ENCODE data around the gene PPP1R15B.
"Not testable (repeated sequence)": the region's sequence is repeated elsewhere in the genome, so short reads cannot be mapped to it uniquely, and the experiment has no call there.

Gene PPP1R15B

DNA sequence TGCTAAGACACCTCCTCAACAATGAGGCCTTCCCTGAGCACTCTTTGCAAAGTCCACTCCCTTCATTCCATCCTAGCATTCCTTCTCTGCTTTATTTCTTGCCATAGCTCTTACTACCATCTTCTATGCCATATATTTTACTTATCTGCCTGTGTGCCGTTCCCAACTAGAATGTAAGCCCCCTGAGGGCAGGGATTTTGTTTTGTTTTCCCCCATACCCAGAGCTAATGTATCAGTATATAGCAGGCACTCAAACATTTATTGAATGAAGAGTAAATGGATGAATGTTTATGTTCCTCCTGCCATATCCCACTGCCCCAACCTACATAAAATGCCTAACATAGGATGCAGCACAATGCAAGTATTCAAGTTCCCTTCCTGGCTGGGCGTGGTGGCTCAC, 14.9 kb upstream of the PPP1R15B start:
- TF ChIP-seq, protein P1, sequence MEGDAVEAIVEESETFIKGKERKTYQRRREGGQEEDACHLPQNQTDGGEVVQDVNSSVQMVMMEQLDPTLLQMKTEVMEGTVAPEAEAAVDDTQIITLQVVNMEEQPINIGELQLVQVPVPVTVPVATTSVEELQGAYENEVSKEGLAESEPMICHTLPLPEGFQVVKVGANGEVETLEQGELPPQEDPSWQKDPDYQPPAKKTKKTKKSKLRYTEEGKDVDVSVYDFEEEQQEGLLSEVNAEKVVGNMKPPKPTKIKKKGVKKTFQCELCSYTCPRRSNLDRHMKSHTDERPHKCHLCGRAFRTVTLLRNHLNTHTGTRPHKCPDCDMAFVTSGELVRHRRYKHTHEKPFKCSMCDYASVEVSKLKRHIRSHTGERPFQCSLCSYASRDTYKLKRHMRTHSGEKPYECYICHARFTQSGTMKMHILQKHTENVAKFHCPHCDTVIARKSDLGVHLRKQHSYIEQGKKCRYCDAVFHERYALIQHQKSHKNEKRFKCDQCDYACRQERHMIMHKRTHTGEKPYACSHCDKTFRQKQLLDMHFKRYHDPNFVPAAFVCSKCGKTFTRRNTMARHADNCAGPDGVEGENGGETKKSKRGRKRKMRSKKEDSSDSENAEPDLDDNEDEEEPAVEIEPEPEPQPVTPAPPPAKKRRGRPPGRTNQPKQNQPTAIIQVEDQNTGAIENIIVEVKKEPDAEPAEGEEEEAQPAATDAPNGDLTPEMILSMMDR (IDR thresholded peaks at IDR 0.05; ENCODE audit: low read depth, low read length) = no peak
- no peak overlapping the region for H3K4me3 ChIP-seq (ENCODE audit: low read depth, low read length)

DNA sequence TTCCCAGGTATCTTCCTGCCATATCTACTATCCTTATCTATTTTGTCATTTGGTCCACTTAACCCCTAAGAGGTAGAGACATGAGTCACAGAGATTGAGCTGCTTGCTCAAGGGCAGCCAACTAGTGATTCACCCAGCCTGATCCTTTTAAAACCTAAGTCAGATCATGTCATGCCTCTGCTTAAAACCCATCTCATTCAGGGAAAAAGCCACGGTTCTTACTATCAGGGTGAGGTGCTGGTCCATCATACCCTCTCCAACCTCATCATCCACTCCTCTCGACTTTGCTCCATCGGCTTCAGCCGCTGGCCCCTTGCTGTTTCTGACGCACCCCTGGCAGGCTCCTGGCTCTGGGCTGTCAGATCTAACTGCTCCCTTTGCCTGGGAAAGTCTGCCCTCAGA, 14.4 kb upstream of the PPP1R15B start:
- H3K4me3 ChIP-seq (ENCODE audit: low read depth, low read length) = no peak overlapping the region
- TF ChIP-seq, protein P1 (IDR thresholded peaks at IDR 0.05; ENCODE audit: low read depth, low read length) = no peak

DNA sequence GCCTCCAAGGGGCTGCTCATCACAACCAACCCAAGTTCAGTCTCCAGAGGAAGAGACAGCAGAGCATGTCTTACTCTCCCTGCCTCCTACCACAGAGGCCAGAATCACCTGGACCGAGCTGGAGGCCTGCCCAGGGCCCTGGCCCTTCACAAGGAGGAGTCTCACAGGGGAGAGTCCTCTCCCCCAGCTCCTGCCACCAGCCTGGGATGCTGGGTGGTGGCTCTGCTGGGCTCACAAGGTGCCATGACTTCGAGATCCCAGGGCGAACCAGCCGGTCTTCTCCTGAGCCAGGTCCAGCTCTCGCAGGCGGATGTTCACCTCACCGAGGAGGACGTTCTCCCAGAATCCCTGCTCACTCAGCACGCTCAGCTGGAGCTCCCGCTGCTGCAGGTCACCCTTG, 13.0 kb upstream of the PPP1R15B start:
- TF ChIP-seq, protein P1 (IDR thresholded peaks at IDR 0.05; ENCODE audit: low read depth, low read length) = no peak
- H3K4me3 ChIP-seq (ENCODE audit: low read depth, low read length) = no peak overlapping the region

DNA sequence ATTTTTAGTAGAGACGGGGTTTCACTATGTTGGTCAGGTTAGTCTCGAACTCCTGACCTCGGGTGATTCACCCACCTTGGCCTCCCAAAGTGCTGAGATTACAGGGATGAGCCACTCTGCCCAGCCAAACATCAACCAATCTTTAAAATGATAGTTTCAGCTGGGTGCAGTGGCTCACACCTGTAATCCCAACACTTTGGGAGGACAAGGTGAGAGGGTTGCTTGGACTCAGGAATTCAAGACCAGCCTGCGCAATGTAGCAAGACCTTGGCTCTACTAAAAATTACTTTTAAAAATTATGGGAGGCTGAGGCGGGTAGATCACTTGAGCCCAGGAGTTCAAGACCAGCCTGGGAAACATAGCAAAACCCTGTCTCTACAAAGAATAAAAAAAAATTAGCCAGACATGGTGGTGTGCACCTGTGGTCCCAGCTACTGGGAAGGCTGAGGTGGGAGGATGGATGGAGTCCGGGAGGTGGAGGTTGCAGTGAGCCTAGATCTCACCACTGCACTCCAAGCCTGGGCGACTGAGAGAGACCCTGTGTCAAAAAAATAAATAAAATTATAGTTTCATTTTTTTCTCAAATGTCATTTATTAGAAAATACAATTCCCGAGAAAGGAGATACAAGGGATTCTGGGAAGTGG, 10.6 kb upstream of the PPP1R15B start:
- not testable (repeated sequence) for H3K4me3 ChIP-seq (ENCODE audit: low read depth, low read length)

DNA sequence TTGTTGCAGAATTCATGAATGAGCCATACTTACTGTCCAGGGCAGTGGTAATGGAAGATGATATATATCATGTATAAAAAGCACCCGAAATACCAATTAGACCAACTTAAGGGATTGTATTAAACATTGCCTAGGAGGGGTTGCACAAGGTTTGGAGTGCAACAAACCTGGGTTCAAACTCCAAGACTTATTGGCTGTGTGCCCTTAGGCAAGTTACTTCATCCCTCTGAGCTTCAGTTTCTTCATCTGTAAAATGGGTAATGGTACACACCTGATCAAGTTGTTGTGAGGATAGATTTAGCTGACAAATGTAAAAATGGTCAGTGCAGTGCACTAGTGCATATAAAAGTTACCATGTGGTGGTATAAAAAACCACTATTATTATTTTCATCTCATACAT, 9.8 kb upstream of the PPP1R15B start:
- H3K4me3 ChIP-seq (ENCODE audit: low read depth, low read length) = no peak overlapping the region
- TF ChIP-seq, protein P1 (IDR thresholded peaks at IDR 0.05; ENCODE audit: low read depth, low read length) = no peak

DNA sequence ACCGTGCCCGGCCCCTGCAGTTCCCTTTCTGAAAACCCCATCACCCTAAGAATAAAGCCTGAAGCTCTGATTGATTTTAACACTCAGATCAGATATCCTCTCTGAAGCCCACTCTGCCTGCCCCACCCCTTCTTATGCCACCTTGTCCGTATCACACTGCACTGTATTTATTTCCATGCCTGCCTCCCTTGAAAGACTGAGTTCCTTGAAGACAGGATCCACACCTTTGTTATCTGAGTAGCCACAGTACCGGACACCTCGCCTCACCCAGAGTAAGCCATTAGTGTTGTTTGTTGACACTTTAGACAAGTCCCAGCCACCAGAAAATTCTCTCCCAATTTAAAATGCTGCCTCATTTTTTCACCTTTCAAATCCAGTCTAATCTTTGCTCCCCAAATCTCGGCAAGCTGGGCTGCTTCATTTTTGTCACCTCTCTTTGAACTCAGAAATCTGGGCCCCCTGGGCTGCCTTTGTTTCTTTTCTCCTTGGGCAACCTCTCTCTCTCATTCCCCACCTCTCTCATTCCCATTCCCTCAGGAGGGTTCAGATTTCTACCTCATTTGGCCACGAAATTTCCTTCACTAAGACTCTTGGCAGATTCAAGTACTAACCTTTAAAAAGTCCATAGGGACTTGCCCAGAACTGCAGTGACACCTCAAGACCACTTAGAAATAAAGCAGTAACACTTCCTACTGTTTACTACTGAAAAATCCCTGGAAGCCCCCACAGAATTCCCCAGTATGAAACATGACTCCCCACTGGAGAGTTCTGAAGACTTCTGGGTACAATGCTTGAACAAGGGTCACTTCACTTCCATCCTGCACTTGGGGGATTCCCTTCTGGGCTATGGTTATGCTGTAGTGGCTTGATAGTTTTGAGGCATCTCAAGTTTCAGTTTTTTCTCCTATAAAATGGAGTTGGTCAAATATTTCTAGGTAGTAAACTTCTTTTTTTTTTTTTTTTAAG, 8.7 kb upstream of the PPP1R15B start:
- TF ChIP-seq, protein P1 (IDR thresholded peaks at IDR 0.05; ENCODE audit: low read depth, low read length) = no peak

DNA sequence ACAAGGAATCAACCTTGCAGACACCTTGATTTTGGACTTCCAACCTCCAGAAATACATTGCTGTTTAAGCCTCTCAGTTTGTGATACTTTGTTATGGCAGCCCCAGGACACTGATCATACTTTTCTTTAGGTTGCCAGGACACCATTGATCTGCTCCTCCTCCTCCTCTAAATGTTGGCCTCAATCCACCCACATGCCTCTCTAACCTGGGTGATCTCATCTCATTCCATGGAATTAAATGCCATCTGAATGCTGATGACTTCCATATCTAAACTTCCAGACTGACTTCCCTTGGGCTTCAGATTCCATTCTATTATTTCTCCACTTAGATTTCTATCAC, 7.4 kb upstream of the PPP1R15B start:
- TF ChIP-seq, protein P1 (IDR thresholded peaks at IDR 0.05; ENCODE audit: low read depth, low read length) = no peak
- H3K4me3 ChIP-seq (ENCODE audit: low read depth, low read length) = no peak overlapping the region

More for the DNA sequence above, 8.7 kb upstream of the PPP1R15B start:
- no peak overlapping the region for H3K4me3 ChIP-seq (ENCODE audit: low read depth, low read length)
